Measurements from ENCODE around the gene SSBP2. TPM values are rescaled to one million over a fixed set of nuclear protein-coding genes. Genes with fewer than 3 reads are reported as not detected.
"Not testable (repeated sequence)": the region's sequence is repeated elsewhere in the genome, so short reads cannot be mapped to it uniquely, and the experiment has no call there.

The SSBP2 gene
- total RNA-seq, 4 donors from 2014 or later, result 45.3 to 83.1 (median 61.7) TPM

- 76 to 84% methylated on average over 1 of the region's 1 CpG for WGBS, 2 donors
- intact Hi-C loops (cut with DNase I; ENCODE audit: low total_unique reads), result no loop called here
- TF ChIP-seq CTCF (IDR thresholded peaks at IDR 0.05), result no peak
- no peak for TF ChIP-seq POLR2A (IDR thresholded peaks at IDR 0.05)
- H3K4me3 ChIP-seq (ENCODE audit: low read depth, poor library complexity, severe bottlenecking), result no peak overlapping the region
- no peak for DNase-seq (ENCODE audit: low spot score in 2 of 2)
Measured at GRCh38 chr5:81719743-81720345, 31.1 kb downstream of the SSBP2 start.

- WGBS, 2 donors, result 69 to 74% methylated on average over 6 of the region's 6 CpGs
- no peak for DNase-seq (ENCODE audit: low spot score in 2 of 2)
- H3K4me3 ChIP-seq (ENCODE audit: low read depth, poor library complexity, severe bottlenecking), result no peak overlapping the region
- TF ChIP-seq POLR2A (IDR thresholded peaks at IDR 0.05), result no peak
- TF ChIP-seq CTCF (IDR thresholded peaks at IDR 0.05), result no peak
- intact Hi-C loops (cut with DNase I; ENCODE audit: low total_unique reads), result no loop called here
Measured at GRCh38 chr5:81718300-81718699, 32.6 kb downstream of the SSBP2 start.

GRCh38 chr5:81717860-81718259 lies 33.0 kb downstream of the SSBP2 start:
- DNase-seq (ENCODE audit: low spot score in 2 of 2), result no peak
- intact Hi-C loops (cut with DNase I; ENCODE audit: low total_unique reads), result no loop called here
- 96 to 97% methylated on average over 4 of the region's 4 CpGs for WGBS, 2 donors
- TF ChIP-seq CTCF (IDR thresholded peaks at IDR 0.05) (no peak), POLR2A (IDR thresholded peaks at IDR 0.05) (no peak)
- H3K4me3 ChIP-seq (ENCODE audit: low read depth, poor library complexity, severe bottlenecking), result no peak overlapping the region

GRCh38 chr5:81717226-81717625 lies 33.7 kb downstream of the SSBP2 start:
- intact Hi-C loops (cut with DNase I; ENCODE audit: low total_unique reads), result no loop called here
- TF ChIP-seq POLR2A (IDR thresholded peaks at IDR 0.05), result no peak
- no peak for TF ChIP-seq CTCF (IDR thresholded peaks at IDR 0.05)
- H3K4me3 ChIP-seq (ENCODE audit: low read depth, poor library complexity, severe bottlenecking), result no peak overlapping the region
- no peak for DNase-seq (ENCODE audit: low spot score in 2 of 2)
- 100% methylated on average over 1 of the region's 1 CpG for WGBS, 2 donors

GRCh38 chr5:81714076-81714475 lies 36.8 kb downstream of the SSBP2 start:
- DNase-seq (ENCODE audit: low spot score in 2 of 2), result not testable (repeated sequence)

GRCh38 chr5:81708889-81709288 lies 42.0 kb downstream of the SSBP2 start:
- TF ChIP-seq CTCF (IDR thresholded peaks at IDR 0.05), result no peak
- TF ChIP-seq POLR2A (IDR thresholded peaks at IDR 0.05), result no peak
- 81 to 87% methylated on average over 1 of the region's 1 CpG for WGBS, 2 donors
- no peak for DNase-seq (ENCODE audit: low spot score in 2 of 2)

More at GRCh38 chr5:81714076-81714475, 36.8 kb downstream of the SSBP2 start:
- intact Hi-C loops (cut with DNase I; ENCODE audit: low total_unique reads); H3K4me3 ChIP-seq (ENCODE audit: low read depth, poor library complexity, severe bottlenecking): not testable (repeated sequence)
- 79 to 98% methylated on average over 2 of the region's 2 CpGs for WGBS, 2 donors

More at GRCh38 chr5:81708889-81709288, 42.0 kb downstream of the SSBP2 start:
- no peak overlapping the region for H3K4me3 ChIP-seq (ENCODE audit: low read depth, poor library complexity, severe bottlenecking)
- intact Hi-C loops (cut with DNase I; ENCODE audit: low total_unique reads), result no loop called here
